GM12865 (cell line): ENCODE measurements around the gene BMX.

Experiments
- DNase-seq: peaks from one replicate; pipeline ENCODE4 v3.0.0; 2010; ENCODE audit warnings: low read depth
- H3K4me3 ChIP-seq: 2 replicates; pipeline ENCODE4 v1.5.1; 2011; ENCODE audit warnings: mild to moderate bottlenecking, low read depth, low read length, control low read depth
- CTCF ChIP-seq: IDR thresholded peaks from 2 replicates; pipeline ENCODE4 v1.5.1; 2011; ENCODE audit warnings: low read length, control low read depth, low read depth, inconsistent platforms; ENCODE audit not compliant: insufficient read depth; ENCODE audit errors: missing control alignments

The BMX gene

GRCh38 chrX:15471028-15471427 is 29.6 kb upstream of the BMX start:
- no peak overlapping the region for H3K4me3 ChIP-seq
- peak; percentile 67 for DNase-seq
- peak; percentile 66 for TF ChIP-seq CTCF

GRCh38 chrX:15472531-15472930 is 28.1 kb upstream of the BMX start:
- no peak overlapping the region for H3K4me3 ChIP-seq
- no peak for TF ChIP-seq CTCF
- DNase-seq = no peak

GRCh38 chrX:15474028-15474427 is 26.6 kb upstream of the BMX start:
- DNase-seq = no peak
- H3K4me3 ChIP-seq = no peak overlapping the region
- TF ChIP-seq CTCF = no peak

- DNase-seq = no peak
- no peak overlapping the region for H3K4me3 ChIP-seq
Observed at GRCh38 chrX:15475021-15475420, 25.6 kb upstream of the BMX start.

GRCh38 chrX:15475486-15475885 is 25.1 kb upstream of the BMX start:
- no peak for TF ChIP-seq CTCF
- H3K4me3 ChIP-seq = no peak overlapping the region
- no peak for DNase-seq

More at GRCh38 chrX:15475021-15475420, 25.6 kb upstream of the BMX start:
- TF ChIP-seq CTCF = no peak

- no peak for DNase-seq
- TF ChIP-seq CTCF = no peak
Observed at GRCh38 chrX:15483891-15484290, 16.7 kb upstream of the BMX start.

GRCh38 chrX:15492469-15492868 is 8.1 kb upstream of the BMX start:
- DNase-seq = no peak
- no peak for TF ChIP-seq CTCF
- peak overlapping the region; percentile 53 for H3K4me3 ChIP-seq

More at GRCh38 chrX:15483891-15484290, 16.7 kb upstream of the BMX start:
- H3K4me3 ChIP-seq = no peak overlapping the region
